Transverse colon (tissue), 4 donors: ENCODE data around the gene INPP1. TPM values are rescaled to one million over a fixed set of nuclear protein-coding genes. Genes with fewer than 3 reads are reported as not detected.

ENCODE experiments used
- DNase-seq: peaks from one replicate; pipeline ENCODE4 v3.0.0-alpha.2; 2019
- H3K27ac ChIP-seq, 4 donors: fragments of 200-600 bp; sonication (generic); 2 replicates each; pipeline ENCODE4 v1.5.1; 2016 to 2018; ENCODE audit warnings: inconsistent platforms in 4 of 4
- H3K27me3 ChIP-seq: fragments of 200-600 bp; sonication (generic); 2 replicates; pipeline ENCODE4 v1.5.1; 2017; ENCODE audit warnings: inconsistent platforms
- H3K36me3 ChIP-seq, 4 donors: fragments of 200-600 bp; sonication (generic); 2 replicates each; pipeline ENCODE4 v1.5.1; 2017 to 2019; ENCODE audit warnings: inconsistent platforms in 4 of 4
- H3K4me1 ChIP-seq, 4 donors: fragments of 200-600 bp; sonication (generic); 2 replicates each; pipeline ENCODE4 v1.5.1; 2017 to 2020; ENCODE audit warnings: inconsistent platforms in 4 of 4
- H3K4me3 ChIP-seq, 4 donors: fragments of 200-600 bp; sonication (generic); 1 replicate in 1 of 4; 2 replicates in 3 of 4; pipeline versions ENCODE4 v1.5.1 to v1.6.1; 2017 to 2019; ENCODE audit warnings: inconsistent platforms in 4 of 4
- H3K9me3 ChIP-seq, 2 donors: fragments of 200-600 bp; sonication (generic); 2 replicates each; pipeline ENCODE4 v1.5.1; 2017 to 2019; ENCODE audit warnings: inconsistent platforms in 2 of 2
- CTCF ChIP-seq, 5 experiments: fragments of 200-600 bp in 3 of 5; fragments of 450-650 bp in 2 of 5; sonication (generic) in 3 of 5; IDR thresholded peaks; 1 replicate in 2 of 5; 2 replicates in 3 of 5; pipeline ENCODE4 v1.5.1; 2016 to 2017; ENCODE audit warnings: antibody characterized with exemption in 5 of 5, inconsistent platforms in 3 of 5, mild to moderate bottlenecking in 2 of 5, moderate library complexity in 1 of 5
- EP300 ChIP-seq: sonication (generic); formaldehyde crosslinking; IDR thresholded peaks from one replicate; pipeline ENCODE4 v1.6.1; 2017; ENCODE audit warnings: antibody characterized with exemption, low read depth
- POLR2A ChIP-seq: fragments of 450-650 bp; IDR thresholded peaks from one replicate; pipeline ENCODE4 v1.6.1; 2016; ENCODE audit warnings: antibody characterized with exemption, mild to moderate bottlenecking, moderate library complexity
- POLR2AphosphoS5 ChIP-seq, 3 donors: sonication (generic); formaldehyde crosslinking; IDR thresholded peaks; one replicate each; pipeline ENCODE4 v1.6.1; 2016; ENCODE audit warnings: antibody characterized with exemption in 3 of 3
- WGBS, 2 donors: methylation state at CpG; one replicate each; pipeline ENCODE4 v1.1.5; 2018; ENCODE audit warnings: low coverage in 1 of 2; 5-methylcytosine and 5-hydroxymethylcytosine counted together
- in situ Hi-C, 4 donors: fragments of 200-750 bp; cut with MboI; loops; one replicate each; pipeline versions ENCODE4 v1.15.0 to v1.15.1; 2017; ENCODE audit warnings: low sequenced_read_pairs in 3 of 4, low pct_ligation_motif_present in 1 of 4, low pct_unique_long_range_greater_than_20kb in 1 of 4
- intact Hi-C: fragments of 100-400 bp; cut with DNase I; formaldehyde crosslinking; loops from one replicate; pipeline ENCODE4 v1.15.1; 2023; ENCODE audit warnings: low total_unique reads
- total RNA-seq, 4 donors: library from RNA; depleted of rRNA; stranded (reverse); fragments of >200 nt; gene quantifications; one replicate each; pipeline ENCODE4 v1.1.0, GENCODE V29; 2016

The INPP1 gene
- total RNA-seq, 4 donors from 2014 or later = 0.60 to 22.1 (median 21.2) TPM

GRCh38 chr2:190366248-190366753, 22.9 kb downstream of the INPP1 start:
- intact Hi-C loops (no loop called here), in situ Hi-C loops (loop anchor here in 2 of 4 donors (10.0 to 25.0 kb wide), 2 partner anchors 279 to 282 kb away; no protein-coding TSS in a partner anchor)
- WGBS, 2 donors = 84 to 97% methylated on average over 11 of the region's 11 CpGs
- no peak overlapping the region for H3K27ac ChIP-seq
- no peak for DNase-seq
- peaks cover 0 to 29% (median 8%) of the 10 kb centered on the region in 4 donors for H3K36me3 ChIP-seq
- TF ChIP-seq EP300 (no peak), POLR2A (no peak), CTCF (IDR thresholded peaks at IDR 0.05) (no peak), POLR2AphosphoS5 (IDR thresholded peaks at IDR 0.05) (no peak)
- H3K27me3 ChIP-seq = no peaks in the 10 kb centered on the region
- no peaks in the 10 kb centered on the region for H3K4me1 ChIP-seq
- H3K4me3 ChIP-seq = no peak overlapping the region
- H3K9me3 ChIP-seq = no peaks in the 10 kb centered on the region

- Histone ChIP-seq H3K27ac (no peak overlapping the region), H3K4me3 (no peak overlapping the region), H3K4me1 (no peaks in the 10 kb centered on the region), H3K27me3 (no peaks in the 10 kb centered on the region), H3K36me3 (peaks cover 0 to 29% (median 8%) of the 10 kb centered on the region in 4 donors), H3K9me3 (no peaks in the 10 kb centered on the region)
- intact Hi-C loops (no loop called here), in situ Hi-C loops (loop anchor here in 2 of 4 donors (10.0 to 25.0 kb wide), 2 partner anchors 280 to 282 kb away; no protein-coding TSS in a partner anchor)
- no peak for DNase-seq
- 96 to 97% methylated on average over 4 of the region's 4 CpGs for WGBS, 2 donors
- no peak for TF ChIP-seq EP300
- no peak for TF ChIP-seq POLR2AphosphoS5 (IDR thresholded peaks at IDR 0.05)
- TF ChIP-seq CTCF (IDR thresholded peaks at IDR 0.05) = no peak
- TF ChIP-seq POLR2A = no peak
Observed at GRCh38 chr2:190367091-190367490, 23.7 kb downstream of the INPP1 start.

GRCh38 chr2:190369635-190370034, 26.2 kb downstream of the INPP1 start:
- H3K9me3 ChIP-seq = no peaks in the 10 kb centered on the region
- no peak for TF ChIP-seq POLR2AphosphoS5 (IDR thresholded peaks at IDR 0.05)
- no peak for TF ChIP-seq POLR2A
- no peak for TF ChIP-seq CTCF (IDR thresholded peaks at IDR 0.05)
- WGBS, 2 donors = 93 to 94% methylated on average over 2 of the region's 2 CpGs
- intact Hi-C loops = loop anchor here (10.0 kb wide), 1 partner anchor 285 kb away; no protein-coding TSS in a partner anchor
- H3K4me3 ChIP-seq = no peak overlapping the region
- H3K27ac ChIP-seq = no peak overlapping the region
- in situ Hi-C loops = loop anchor here in 3 of 4 donors (10.0 to 25.0 kb wide), 2 partner anchors 282 to 285 kb away; no protein-coding TSS in a partner anchor
- H3K27me3 ChIP-seq = no peaks in the 10 kb centered on the region
- peaks cover 0 to 29% (median 8%) of the 10 kb centered on the region in 4 donors for H3K36me3 ChIP-seq
- no peaks in the 10 kb centered on the region for H3K4me1 ChIP-seq
- no peak for DNase-seq

GRCh38 chr2:190376083-190376482, 32.7 kb downstream of the INPP1 start:
- Histone ChIP-seq H3K27ac (no peak overlapping the region), H3K27me3 (no peaks in the 10 kb centered on the region), H3K36me3 (peaks cover 0 to 3% (median 0%) of the 10 kb centered on the region in 4 donors), H3K9me3 (no peaks in the 10 kb centered on the region), H3K4me1 (no peaks in the 10 kb centered on the region), H3K4me3 (no peak overlapping the region)
- intact Hi-C loops (loop anchor here (10.0 kb wide), 1 partner anchor 291 kb away; no protein-coding TSS in a partner anchor), in situ Hi-C loops (loop anchor here in 3 of 4 donors (10.0 to 25.0 kb wide), 5 partner anchors 136 to 436 kb away; no protein-coding TSS in a partner anchor)
- no peak for DNase-seq
- no peak for TF ChIP-seq EP300
